IPS DF 6.9 (cell line): ENCODE measurements around the gene ASXL2.
"Not testable (repeated sequence)": the region's sequence is repeated elsewhere in the genome, so short reads cannot be mapped to it uniquely, and the experiment has no call there.

Source experiments
- DNase-seq: peaks from one replicate; pipeline ENCODE4 v3.0.0-alpha.2; 2013; ENCODE audit warnings: low read depth, low spot score
- H3K27ac ChIP-seq: one replicate; pipeline ENCODE4 v1.5.1; 2013; ENCODE audit warnings: low read length, control low read depth
- H3K27me3 ChIP-seq: 2 replicates; pipeline ENCODE4 v1.6.1; 2013; ENCODE audit warnings: mild to moderate bottlenecking, low read length; ENCODE audit not compliant: control insufficient read depth, insufficient read depth
- H3K36me3 ChIP-seq: 2 replicates; pipeline ENCODE4 v1.6.1; 2013; ENCODE audit warnings: low read length; ENCODE audit not compliant: control insufficient read depth, insufficient read depth
- H3K4me1 ChIP-seq: 2 replicates; pipeline ENCODE4 v1.6.1; 2013; ENCODE audit warnings: low read length; ENCODE audit not compliant: control insufficient read depth, insufficient read depth
- H3K4me3 ChIP-seq: 2 replicates; pipeline ENCODE4 v1.5.1; 2013; ENCODE audit warnings: mild to moderate bottlenecking, low read length
- H3K9me3 ChIP-seq: 2 replicates; pipeline ENCODE4 v1.6.1; 2013; ENCODE audit warnings: low read length, inconsistent platforms; ENCODE audit not compliant: control insufficient read depth, insufficient read depth
- WGBS: extraction: QIAGEN DNeasy Blood & Tissue Kit; methylation state at CpG from one replicate; pipeline ENCODE4 v1.1.7; 2013; ENCODE audit warnings: mixed read lengths, missing lambda C conversion rate; ENCODE audit not compliant: insufficient read length, insufficient coverage; 5-methylcytosine and 5-hydroxymethylcytosine counted together

Gene ASXL2

DNA sequence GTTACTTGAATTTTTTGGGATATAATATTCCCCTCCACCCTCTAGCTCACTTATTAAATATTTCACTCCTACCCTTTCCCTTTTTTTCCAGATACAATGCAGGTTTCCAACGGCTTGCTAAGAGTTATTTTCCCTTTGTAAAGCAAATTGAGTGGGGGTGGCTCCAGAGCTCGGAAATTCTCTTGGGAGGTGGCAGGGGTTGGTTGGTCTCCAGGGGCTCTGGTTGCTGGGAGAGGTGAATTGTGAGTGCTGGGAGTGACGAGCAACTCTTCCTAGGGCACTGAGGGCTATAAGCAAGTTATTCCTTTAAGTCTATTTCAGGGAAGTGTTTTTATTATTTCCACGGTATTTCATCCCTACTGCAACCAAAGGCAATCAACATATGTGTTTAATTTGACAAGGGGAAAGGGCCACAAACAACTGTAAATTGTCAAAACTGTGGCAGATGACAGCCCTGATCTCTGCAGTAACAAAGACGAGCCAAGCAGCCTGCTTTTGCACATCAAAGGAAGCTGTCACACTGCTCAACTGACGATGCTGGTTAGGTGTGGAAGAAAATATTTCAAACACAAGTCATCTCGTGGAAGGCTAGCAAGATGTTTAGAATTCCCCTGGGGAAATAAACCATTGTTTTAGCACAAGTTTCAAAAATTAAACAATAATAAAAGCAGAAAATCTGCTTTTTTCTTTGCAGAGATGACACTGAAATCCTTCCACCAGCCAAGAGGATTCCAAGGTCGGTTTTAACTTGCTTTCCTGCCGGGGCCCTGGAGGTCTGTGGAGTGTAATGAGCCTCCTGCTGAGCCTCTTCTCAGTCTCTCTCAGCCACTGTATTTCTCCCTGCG lies 34.8 kb upstream of the ASXL2 start:
- H3K4me3 ChIP-seq: no peak overlapping the region
- no peaks in the 10 kb centered on the region; the same call in 1 of the 2 replicates for H3K36me3 ChIP-seq
- H3K27me3 ChIP-seq: no peaks in the 10 kb centered on the region
- no CpG with 5 or more reads among the region's 10 CpGs for WGBS
- H3K4me1 ChIP-seq: peaks cover 2% of the 10 kb centered on the region; the same call in 1 of the 2 replicates
- H3K27ac ChIP-seq: no peak overlapping the region
- no peak for DNase-seq
- H3K9me3 ChIP-seq: no peaks in the 10 kb centered on the region

DNA sequence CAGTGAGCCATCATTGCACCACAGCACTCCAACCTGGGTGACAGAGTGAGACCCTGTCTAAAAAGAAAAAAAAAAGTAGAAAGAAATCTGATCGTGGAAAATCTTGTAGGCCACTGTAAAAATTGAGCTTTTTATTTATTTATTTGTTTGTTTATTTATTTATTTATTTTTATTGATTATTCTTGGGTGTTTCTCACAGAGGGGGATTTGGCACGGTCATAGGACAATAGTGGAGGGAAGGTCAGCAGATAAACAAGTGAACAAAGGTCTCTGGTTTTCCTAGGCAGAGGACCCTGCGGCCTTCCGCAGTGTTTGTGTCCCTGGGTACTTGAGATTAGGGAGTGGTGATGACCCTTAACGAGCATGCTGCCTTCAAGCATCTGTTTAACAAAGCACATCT lies 31.3 kb upstream of the ASXL2 start:
- not testable (repeated sequence) for DNase-seq, H3K36me3 ChIP-seq, H3K9me3 ChIP-seq, H3K27me3 ChIP-seq, H3K4me1 ChIP-seq, H3K27ac ChIP-seq, H3K4me3 ChIP-seq
- WGBS: no CpG with 5 or more reads among the region's 5 CpGs

DNA sequence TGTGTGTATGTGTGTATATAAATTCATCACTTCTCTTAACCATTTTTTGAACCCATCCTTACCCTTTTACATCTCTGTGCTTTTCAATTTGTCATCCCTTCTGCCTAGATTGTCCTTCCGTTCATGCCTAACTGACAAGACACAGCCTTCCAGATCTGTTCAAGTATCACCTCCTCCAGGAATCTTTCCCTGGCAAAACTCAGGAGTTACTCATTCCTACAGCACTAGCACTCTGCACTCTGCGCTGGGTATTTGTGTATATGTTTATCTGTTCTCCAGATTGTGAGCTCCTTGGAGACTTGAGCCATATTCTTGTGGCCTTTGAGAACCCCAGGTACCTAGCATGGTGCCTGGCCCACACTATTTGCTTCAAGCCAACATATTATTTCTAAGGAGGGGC lies 26.8 kb upstream of the ASXL2 start:
- no peaks in the 10 kb centered on the region for H3K9me3 ChIP-seq
- no peak for DNase-seq
- H3K27me3 ChIP-seq: no peaks in the 10 kb centered on the region
- H3K27ac ChIP-seq: no peak overlapping the region
- H3K4me3 ChIP-seq: no peak overlapping the region
- no CpG with 5 or more reads among the region's 2 CpGs for WGBS
- no peaks in the 10 kb centered on the region for H3K4me1 ChIP-seq
- H3K36me3 ChIP-seq: no peaks in the 10 kb centered on the region

DNA sequence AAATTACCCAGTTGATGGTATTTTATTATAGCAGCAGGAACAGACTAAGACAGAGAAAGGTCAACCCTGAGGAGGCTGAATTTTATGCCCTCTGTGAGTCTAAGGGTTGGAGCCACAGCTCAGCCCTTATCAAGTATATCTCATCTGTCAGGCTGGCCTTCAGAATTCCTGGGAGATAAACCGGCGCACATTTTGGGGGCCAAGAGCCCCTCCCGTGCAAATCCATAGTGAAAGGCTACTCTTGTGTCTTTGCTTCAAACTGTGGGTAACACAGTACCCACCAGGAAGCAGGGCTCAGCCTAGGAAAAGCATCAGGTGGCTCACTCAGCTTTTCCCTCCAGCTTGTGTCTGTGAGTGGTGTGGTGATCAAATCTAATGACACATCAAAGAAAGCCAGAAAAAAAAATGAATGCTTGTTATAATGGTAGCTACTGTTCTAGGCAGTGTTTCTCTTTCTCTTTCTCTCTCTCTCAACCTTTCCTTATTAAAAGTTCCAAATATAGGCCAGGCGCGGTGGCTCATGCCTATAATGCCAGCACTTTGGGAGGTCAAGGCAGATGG lies 25.0 kb upstream of the ASXL2 start:
- Histone ChIP-seq H3K4me3 (no peak overlapping the region), H3K9me3 (no peaks in the 10 kb centered on the region), H3K27ac (no peak overlapping the region), H3K27me3 (no peaks in the 10 kb centered on the region), H3K36me3 (no peaks in the 10 kb centered on the region), H3K4me1 (no peaks in the 10 kb centered on the region)
- WGBS: no CpG with 5 or more reads among the region's 5 CpGs
- no peak for DNase-seq

DNA sequence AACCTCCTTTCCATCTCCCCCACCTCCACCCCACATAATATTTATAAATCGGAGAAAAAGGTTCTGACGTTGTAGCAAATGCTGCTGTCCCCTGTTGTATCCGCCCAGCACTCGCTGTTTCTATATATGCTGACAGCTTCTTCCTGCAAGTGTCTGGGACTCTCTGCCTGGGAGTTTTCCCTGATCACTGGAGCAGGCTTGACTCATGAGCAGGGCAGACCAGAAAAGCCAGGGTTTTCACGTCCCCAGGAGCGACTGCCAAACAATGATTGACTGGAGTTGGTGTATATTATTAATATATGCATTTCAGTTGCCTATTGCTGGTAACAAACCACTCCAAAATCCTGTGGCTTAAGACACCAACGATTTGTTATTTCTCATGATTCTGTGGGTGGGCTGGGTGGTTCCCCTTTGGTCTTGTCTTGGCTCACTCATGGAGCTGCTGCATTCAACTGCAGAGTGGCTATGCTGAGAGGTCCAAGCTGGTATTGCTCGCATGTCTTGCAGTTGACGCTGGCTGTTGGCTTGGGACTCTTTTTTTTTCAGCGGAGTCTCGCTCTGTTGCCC lies 21.2 kb upstream of the ASXL2 start:
- no peaks in the 10 kb centered on the region for H3K9me3 ChIP-seq
- no peak for DNase-seq
- WGBS: 100% methylated on average over 1 of the region's 11 CpGs
- no peaks in the 10 kb centered on the region for H3K36me3 ChIP-seq
- no peaks in the 10 kb centered on the region for H3K4me1 ChIP-seq
- H3K27me3 ChIP-seq: no peaks in the 10 kb centered on the region
- no peak overlapping the region for H3K4me3 ChIP-seq
- H3K27ac ChIP-seq: no peak overlapping the region

DNA sequence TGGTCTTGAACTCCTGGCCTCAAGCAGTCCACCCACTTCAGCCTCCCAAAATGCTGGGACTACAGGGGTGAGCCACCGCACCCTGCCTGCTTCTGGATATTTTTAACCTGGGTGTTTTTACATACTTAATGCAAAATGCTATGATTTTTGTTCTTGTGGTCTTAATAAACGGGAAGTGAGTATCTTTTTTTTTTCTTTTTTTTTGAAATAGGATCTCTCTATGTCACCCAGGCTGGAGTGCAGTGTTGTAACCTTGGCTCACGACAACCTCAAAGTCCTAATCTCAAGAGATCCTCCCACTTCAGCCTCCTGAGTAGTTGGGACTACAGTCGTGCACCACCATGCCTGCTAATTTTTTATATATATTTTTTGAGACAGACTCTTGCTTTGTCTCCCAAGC lies 19.2 kb upstream of the ASXL2 start:
- no peak for DNase-seq
- H3K9me3 ChIP-seq: no peaks in the 10 kb centered on the region
- H3K4me1 ChIP-seq: no peaks in the 10 kb centered on the region
- H3K27me3 ChIP-seq: no peaks in the 10 kb centered on the region
- no peak overlapping the region for H3K27ac ChIP-seq
- no peaks in the 10 kb centered on the region for H3K36me3 ChIP-seq
- H3K4me3 ChIP-seq: no peak overlapping the region
- no CpG with 5 or more reads among the region's 4 CpGs for WGBS

DNA sequence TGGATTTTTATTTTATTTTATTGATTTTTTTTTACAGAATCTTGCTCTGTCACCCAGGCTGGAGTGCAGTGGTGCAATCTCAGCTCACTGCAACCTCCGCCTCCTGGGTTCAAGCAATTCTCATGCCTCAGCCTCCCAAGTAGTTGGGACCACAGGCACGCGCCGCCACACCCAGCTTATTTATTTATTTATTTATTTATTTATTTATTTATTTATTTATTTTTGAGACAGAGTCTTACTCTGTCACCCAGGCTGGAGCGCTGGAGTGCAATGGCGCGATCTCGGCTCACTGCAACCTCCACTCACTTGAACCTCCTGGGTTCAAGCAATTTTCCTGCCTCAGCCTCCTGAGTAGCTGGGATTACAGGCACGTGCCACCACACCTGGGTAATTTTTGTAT lies 18.0 kb upstream of the ASXL2 start:
- H3K4me3 ChIP-seq, H3K27me3 ChIP-seq, DNase-seq, H3K9me3 ChIP-seq, H3K36me3 ChIP-seq, H3K4me1 ChIP-seq, H3K27ac ChIP-seq: not testable (repeated sequence)
- WGBS: no CpG with 5 or more reads among the region's 9 CpGs

DNA sequence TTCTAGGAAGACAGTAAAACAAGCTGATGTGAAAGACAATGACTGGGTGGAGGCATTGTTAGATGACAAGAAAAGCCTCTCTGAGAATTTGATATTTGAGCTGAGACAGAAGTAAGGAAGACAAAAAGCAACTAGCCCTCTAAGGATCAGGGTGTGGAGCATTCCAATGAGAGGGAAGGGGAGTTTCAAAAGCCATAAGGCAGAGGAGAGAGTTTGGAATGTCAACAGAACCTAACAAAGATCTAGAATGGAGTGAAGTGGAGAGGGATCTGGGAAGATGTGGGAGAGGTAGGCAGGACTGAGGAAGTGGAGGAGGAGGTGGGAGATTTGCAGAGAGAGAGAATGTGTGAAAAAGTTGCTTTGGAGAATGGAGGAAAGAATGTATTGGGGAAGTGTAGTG lies 17.3 kb upstream of the ASXL2 start:
- no peak for DNase-seq
- Histone ChIP-seq H3K27ac (no peak overlapping the region), H3K4me3 (no peak overlapping the region), H3K27me3 (no peaks in the 10 kb centered on the region), H3K9me3 (no peaks in the 10 kb centered on the region), H3K4me1 (no peaks in the 10 kb centered on the region), H3K36me3 (no peaks in the 10 kb centered on the region)

DNA sequence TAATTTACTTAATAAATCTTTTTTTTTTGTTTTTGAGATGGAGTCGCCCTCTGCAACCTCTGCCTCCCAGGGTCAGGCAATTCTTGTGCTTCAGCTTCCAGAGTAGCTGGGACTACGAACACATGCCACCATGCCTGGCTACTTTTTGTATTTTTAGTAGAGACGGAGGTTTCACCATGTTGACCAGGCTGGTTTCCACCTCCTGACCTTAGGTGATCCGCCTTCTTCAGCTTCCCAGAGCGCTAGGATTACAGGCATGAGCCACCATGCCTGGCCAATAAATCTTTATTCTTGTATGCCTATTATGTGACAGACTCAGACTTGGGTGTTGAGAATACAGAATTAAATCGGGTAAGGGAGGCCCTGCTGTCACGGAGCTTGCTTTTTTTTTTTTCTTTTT lies 16.7 kb upstream of the ASXL2 start:
- Histone ChIP-seq H3K27ac (no peak overlapping the region), H3K9me3 (no peaks in the 10 kb centered on the region), H3K36me3 (no peaks in the 10 kb centered on the region), H3K4me3 (no peak overlapping the region), H3K4me1 (no peaks in the 10 kb centered on the region), H3K27me3 (no peaks in the 10 kb centered on the region)
- no CpG with 5 or more reads among the region's 7 CpGs for WGBS
- DNase-seq: no peak

DNA sequence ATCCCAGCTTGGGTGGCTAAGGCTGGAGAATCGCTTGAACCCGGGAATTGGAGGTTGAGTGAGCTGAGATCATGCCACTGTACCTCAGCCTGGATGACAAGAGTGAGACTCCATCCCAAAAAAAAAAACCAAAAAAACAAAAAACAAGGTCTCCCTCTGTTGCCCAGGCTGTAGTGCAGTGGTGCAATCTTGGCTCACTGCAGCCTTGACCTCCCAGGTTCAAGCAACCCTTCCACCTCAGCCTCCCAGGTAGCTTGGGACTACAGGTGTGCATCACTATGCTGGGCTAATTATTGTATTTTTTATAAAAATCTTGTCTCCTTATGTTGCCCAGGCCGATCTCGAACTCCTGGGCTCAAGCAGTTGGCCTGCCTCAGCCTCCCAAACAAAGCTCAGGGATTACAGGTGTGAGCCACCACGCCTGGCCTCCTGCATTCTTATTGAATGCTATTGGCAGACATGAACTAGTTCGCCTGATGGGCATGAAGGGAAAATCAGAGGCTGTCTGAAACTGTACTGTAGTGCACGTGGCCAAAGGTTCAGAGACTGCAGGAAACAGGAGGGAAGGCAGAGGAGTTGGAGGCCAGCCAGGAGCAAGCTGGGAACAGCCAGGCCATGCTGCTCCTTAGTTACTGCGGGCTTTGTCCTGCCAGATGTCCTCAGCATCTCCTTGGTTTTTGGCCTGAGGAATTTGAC lies 16.0 kb upstream of the ASXL2 start:
- no CpG with 5 or more reads among the region's 8 CpGs for WGBS

More for the DNA sequence above, 16.0 kb upstream of the ASXL2 start:
- no peaks in the 10 kb centered on the region for H3K4me1 ChIP-seq
- no peaks in the 10 kb centered on the region for H3K9me3 ChIP-seq
- no peaks in the 10 kb centered on the region for H3K27me3 ChIP-seq
- no peaks in the 10 kb centered on the region for H3K36me3 ChIP-seq
- no peak overlapping the region for H3K4me3 ChIP-seq
- H3K27ac ChIP-seq: no peak overlapping the region
- DNase-seq: no peak
